ENCODE data around the gene FGF8.

- TF ChIP-seq GATA3 (IDR thresholded peaks at IDR 0.05; ENCODE audit: low read depth, low read length), result no peak
- no peak for TF ChIP-seq GATA2 (IDR thresholded peaks at IDR 0.05; ENCODE audit: low read depth, low read length)
Observed at GRCh38 chr10:101748496-101748895, 27.4 kb downstream of the FGF8 start.
